Measurements from ENCODE around the gene TMEM214. TPM values are rescaled to one million over a fixed set of nuclear protein-coding genes. Genes with fewer than 3 reads are reported as not detected.

Gene TMEM214
- total RNA-seq, 1 donor from 2014 or later, result 55.2 TPM

DNA sequence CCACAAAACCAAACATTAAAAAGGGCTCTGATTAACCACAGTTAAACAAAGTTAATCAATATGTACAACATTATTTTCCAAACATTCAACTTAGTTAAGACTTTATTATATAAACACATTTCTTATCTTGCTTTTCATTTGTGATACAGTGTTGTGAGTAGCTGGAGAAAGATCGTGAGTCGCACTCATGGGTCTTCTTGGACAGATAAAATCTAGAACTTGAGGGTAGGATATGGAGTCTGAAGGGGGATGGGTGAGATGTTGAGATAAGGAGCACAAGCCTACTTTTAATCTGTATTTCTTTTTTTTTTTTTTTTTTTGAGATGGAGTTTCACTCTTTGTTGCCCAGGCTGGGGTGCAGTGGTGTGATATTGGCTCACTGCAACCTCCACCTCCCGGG, 22.6 kb upstream of the TMEM214 start:
- Mint-ChIP-seq H3K27ac (ENCODE audit: unreplicated experiment) (no peak overlapping the region), H3K36me3 (ENCODE audit: low read depth) (peaks cover 14% of the 10 kb centered on the region), H3K4me3 (no peak overlapping the region)

DNA sequence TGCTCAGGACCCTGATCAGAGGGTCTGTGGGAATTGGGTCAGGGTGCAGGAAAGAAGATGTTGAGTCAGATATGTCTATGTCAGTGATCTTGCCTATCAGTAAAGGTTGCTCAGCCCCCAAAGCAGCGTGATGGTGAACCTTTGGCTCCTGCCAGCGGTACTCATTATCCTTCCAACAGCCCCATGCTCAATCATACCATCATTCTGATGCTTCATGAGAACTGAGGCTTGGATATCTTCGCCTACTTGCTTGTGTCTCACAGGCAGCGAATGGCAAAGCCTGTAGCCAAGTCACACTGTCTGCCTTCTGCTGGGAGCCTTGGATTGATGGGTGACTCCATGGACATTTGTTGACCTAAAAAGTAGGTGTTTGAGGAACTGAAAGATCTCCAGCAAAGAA, 19.0 kb upstream of the TMEM214 start:
- H3K9me3 Mint-ChIP-seq, result peaks cover 3% of the 10 kb centered on the region
- H3K36me3 Mint-ChIP-seq (ENCODE audit: low read depth), result peaks cover 14% of the 10 kb centered on the region
- TF ChIP-seq CTCF (conservative IDR thresholded peaks at IDR 0.05), result no peak
- H3K4me1 Mint-ChIP-seq, result peaks cover 6% of the 10 kb centered on the region
- no peak for DNase-seq (ENCODE audit: low read depth, low spot score)
- no peak overlapping the region for H3K4me3 Mint-ChIP-seq
- H3K27me3 Mint-ChIP-seq (ENCODE audit: low read depth), result no peaks in the 10 kb centered on the region
- no peak overlapping the region for H3K27ac Mint-ChIP-seq (ENCODE audit: unreplicated experiment)

More for the DNA sequence above, 22.6 kb upstream of the TMEM214 start:
- DNase-seq (ENCODE audit: low read depth, low spot score), result no peak
- no peak for TF ChIP-seq CTCF (conservative IDR thresholded peaks at IDR 0.05)
- no peaks in the 10 kb centered on the region for H3K27me3 Mint-ChIP-seq (ENCODE audit: low read depth)
- H3K4me1 Mint-ChIP-seq, result peaks cover 4% of the 10 kb centered on the region
- H3K9me3 Mint-ChIP-seq, result peaks cover 3% of the 10 kb centered on the region

- Mint-ChIP-seq H3K27me3 (ENCODE audit: low read depth) (no peaks in the 10 kb centered on the region), H3K4me1 (peaks cover 12% of the 10 kb centered on the region), H3K4me3 (no peak overlapping the region), H3K27ac (ENCODE audit: unreplicated experiment) (no peak overlapping the region), H3K9me3 (peaks cover 3% of the 10 kb centered on the region), H3K36me3 (ENCODE audit: low read depth) (peaks cover 14% of the 10 kb centered on the region)
- TF ChIP-seq CTCF (conservative IDR thresholded peaks at IDR 0.05), result no peak
- DNase-seq (ENCODE audit: low read depth, low spot score), result no peak
Observed at GRCh38 chr2:27014771-27015433, 17.9 kb upstream of the TMEM214 start.

DNA sequence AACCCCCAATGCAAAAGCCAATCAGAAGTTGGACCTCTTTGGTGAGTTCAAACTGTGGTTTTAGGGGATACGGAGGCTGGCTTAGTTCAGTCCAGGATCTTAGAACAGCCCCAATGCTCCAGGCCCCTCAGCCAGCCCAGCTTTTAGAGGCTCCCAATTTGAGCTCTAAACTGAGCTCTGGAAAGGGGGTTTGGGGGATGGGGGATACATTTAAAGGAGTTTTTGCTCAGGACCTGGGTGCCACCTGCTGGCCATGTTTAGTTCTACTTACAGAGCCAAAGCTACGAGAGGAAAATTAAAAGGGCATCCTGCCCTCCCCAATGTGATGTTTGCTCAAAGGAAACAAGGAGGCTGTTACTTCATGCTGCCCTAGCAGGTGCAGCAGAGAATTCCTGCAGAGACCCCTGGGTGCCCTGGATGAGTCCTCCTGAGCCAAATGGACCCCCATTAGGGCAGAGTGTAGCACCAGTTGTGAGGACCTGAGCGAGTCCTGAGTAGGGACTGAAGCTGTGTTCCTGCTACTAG, 15.9 kb upstream of the TMEM214 start:
- DNase-seq (ENCODE audit: low read depth, low spot score), result peak; percentile 59
- Mint-ChIP-seq H3K4me3 (no peak overlapping the region), H3K4me1 (peaks cover 29% of the 10 kb centered on the region), H3K27me3 (ENCODE audit: low read depth) (no peaks in the 10 kb centered on the region), H3K9me3 (peaks cover 3% of the 10 kb centered on the region), H3K27ac (ENCODE audit: unreplicated experiment) (no peak overlapping the region), H3K36me3 (ENCODE audit: low read depth) (peaks cover 14% of the 10 kb centered on the region)
- TF ChIP-seq CTCF (conservative IDR thresholded peaks at IDR 0.05), result peak; percentile 78

DNA sequence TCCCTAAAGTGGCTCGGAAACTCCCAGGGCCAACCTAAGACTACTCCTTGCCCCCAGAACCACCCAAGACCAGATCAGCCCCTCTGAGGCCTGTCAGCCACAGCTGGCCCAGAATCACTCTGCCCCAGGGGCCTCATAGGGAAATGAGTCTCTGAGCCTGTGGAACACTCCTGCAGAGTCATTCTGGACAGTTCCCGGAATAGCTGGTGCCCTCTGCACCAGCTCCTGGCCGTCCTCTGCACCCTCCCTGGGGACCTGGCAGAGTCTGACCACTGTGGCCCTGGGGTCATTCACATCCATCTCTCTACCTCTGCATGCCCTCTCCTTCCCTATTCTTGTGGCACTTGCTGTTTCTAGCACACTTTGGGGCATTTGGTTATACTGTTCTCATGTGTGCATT, 14.6 kb upstream of the TMEM214 start:
- Mint-ChIP-seq H3K4me1 (peaks cover 31% of the 10 kb centered on the region), H3K9me3 (no peaks in the 10 kb centered on the region), H3K36me3 (ENCODE audit: low read depth) (peaks cover 8% of the 10 kb centered on the region), H3K4me3 (no peak overlapping the region), H3K27me3 (ENCODE audit: low read depth) (no peaks in the 10 kb centered on the region), H3K27ac (ENCODE audit: unreplicated experiment) (no peak overlapping the region)
- TF ChIP-seq CTCF (conservative IDR thresholded peaks at IDR 0.05), result no peak
- DNase-seq (ENCODE audit: low read depth, low spot score), result no peak

Data from neural crest cell (in vitro differentiated cells).